Glomerular endothelial cell (primary cell): ENCODE results near the gene PALM. TPM values are rescaled to one million over a fixed set of nuclear protein-coding genes. Genes with fewer than 3 reads are reported as not detected.

Experiments
- total RNA-seq: library from RNA; depleted of rRNA; stranded (reverse); fragments of >200 nt; gene quantifications from 2 replicates; pipeline ENCODE4 v1.2.3, GENCODE V29; 2015

Gene PALM
- total RNA-seq, 1 donor from 2014 or later: 48.9 TPM

Other genes starting within 250 kb of the PALM start
- gene SHC2, start 247.9 kb upstream of the PALM start, total RNA-seq: 34.3 and 35.1 TPM in 2 replicates
- 0.41 TPM in 1 of 2 replicates, not detected in the other for gene MADCAM1, start 212.4 kb upstream of the PALM start, total RNA-seq
- gene TPGS1, start 201.4 kb upstream of the PALM start, total RNA-seq: 72.9 and 78.5 TPM in 2 replicates
- 125 and 148 TPM in 2 replicates for gene CDC34, start 177.2 kb upstream of the PALM start, total RNA-seq
- not detected in 2 replicates for gene GZMM, start 164.9 kb upstream of the PALM start, total RNA-seq
- 775 and 881 TPM in 2 replicates for gene BSG, start 136.3 kb upstream of the PALM start, total RNA-seq
- 1.1 and 2.0 TPM in 2 replicates for gene HCN2, start 119.1 kb upstream of the PALM start, total RNA-seq
- gene POLRMT, start 75.4 kb upstream of the PALM start, total RNA-seq: 30.0 and 56.7 TPM in 2 replicates
- 0.35 TPM in 1 of 2 replicates, not detected in the other for gene FGF22, start 69.1 kb upstream of the PALM start, total RNA-seq
- gene RNF126, start 45.7 kb upstream of the PALM start, total RNA-seq: 86.3 and 108 TPM in 2 replicates
- gene FSTL3, start 32.5 kb upstream of the PALM start, total RNA-seq: 171 and 280 TPM in 2 replicates
- 2.2 TPM in 1 of 2 replicates, not detected in the other for gene PRSS57, start 13.5 kb upstream of the PALM start, total RNA-seq
- gene MISP, start 42.2 kb downstream of the PALM start, total RNA-seq: 0.18 and 1.0 TPM in 2 replicates
- 252 and 331 TPM in 2 replicates for gene PTBP1, start 88.5 kb downstream of the PALM start, total RNA-seq
- gene PLPPR3, start 113.0 kb downstream of the PALM start, total RNA-seq: 2.3 and 7.5 TPM in 2 replicates
- gene AZU1, start 118.9 kb downstream of the PALM start, total RNA-seq: not detected in 2 replicates
- gene PRTN3, start 132.1 kb downstream of the PALM start, total RNA-seq: not detected in 2 replicates
- not detected in 2 replicates for gene ELANE, start 143.4 kb downstream of the PALM start, total RNA-seq
- 0.24 and 1.2 TPM in 2 replicates for gene CFD, start 150.7 kb downstream of the PALM start, total RNA-seq
- 48.2 and 57.1 TPM in 2 replicates for gene MED16, start 184.3 kb downstream of the PALM start, total RNA-seq
- not detected in 2 replicates for gene RNU6-9, start 184.5 kb downstream of the PALM start, total RNA-seq
- 63.2 and 75.7 TPM in 2 replicates for gene R3HDM4, start 204.3 kb downstream of the PALM start, total RNA-seq
- gene KISS1R, start 208.4 kb downstream of the PALM start, total RNA-seq: 0.12 TPM in 1 of 2 replicates, not detected in the other
- 14.2 and 14.7 TPM in 2 replicates for gene ARID3A, start 217.1 kb downstream of the PALM start, total RNA-seq